HG03469 (cell line): ENCODE results near the gene TMEM51.

ENCODE experiments used
- ATAC-seq: cut with Tn5 transposase; IDR thresholded peaks from one replicate; pipeline ENCODE4 v1.9.1; 2021; ENCODE audit warnings: mild to moderate bottlenecking, moderate library complexity, moderate number of reproducible peaks; ENCODE audit not compliant: unreplicated experiment

TMEM51 gene

GRCh38 chr1:15153184-15153841 is at the start of gene TMEM51:
TMEM51 (plus strand) TSS chr1:15153747; CDS start chr1:15215088, 61,341 bp downstream.
- no peak for ATAC-seq

GRCh38 chr1:15103906-15104305 is 49.6 kb upstream of the TMEM51 start:
- ATAC-seq = no peak

DNA sequence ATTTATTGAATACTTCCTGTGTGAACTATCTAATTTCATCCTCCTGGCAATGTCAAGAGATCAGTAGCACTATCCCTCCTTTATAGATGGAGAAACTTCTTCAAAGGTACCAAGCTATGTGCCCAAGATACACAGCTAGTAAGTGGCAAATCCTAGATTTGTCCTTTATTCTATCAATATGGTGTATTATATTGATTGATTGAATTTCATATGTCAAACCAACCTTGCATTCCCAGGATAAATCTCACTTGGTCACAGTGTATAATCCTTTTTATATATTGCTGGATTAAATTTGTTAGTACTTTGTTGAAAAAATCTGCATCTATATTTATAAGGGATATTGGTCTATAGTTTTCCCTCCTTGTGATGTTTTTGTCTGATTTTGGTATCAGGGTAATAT is 48.8 kb upstream of the TMEM51 start:
- no peak for ATAC-seq

- no peak for ATAC-seq
These were observed 46.9 kb upstream of the TMEM51 start for GRCh38 chr1:15106608-15107007.

DNA sequence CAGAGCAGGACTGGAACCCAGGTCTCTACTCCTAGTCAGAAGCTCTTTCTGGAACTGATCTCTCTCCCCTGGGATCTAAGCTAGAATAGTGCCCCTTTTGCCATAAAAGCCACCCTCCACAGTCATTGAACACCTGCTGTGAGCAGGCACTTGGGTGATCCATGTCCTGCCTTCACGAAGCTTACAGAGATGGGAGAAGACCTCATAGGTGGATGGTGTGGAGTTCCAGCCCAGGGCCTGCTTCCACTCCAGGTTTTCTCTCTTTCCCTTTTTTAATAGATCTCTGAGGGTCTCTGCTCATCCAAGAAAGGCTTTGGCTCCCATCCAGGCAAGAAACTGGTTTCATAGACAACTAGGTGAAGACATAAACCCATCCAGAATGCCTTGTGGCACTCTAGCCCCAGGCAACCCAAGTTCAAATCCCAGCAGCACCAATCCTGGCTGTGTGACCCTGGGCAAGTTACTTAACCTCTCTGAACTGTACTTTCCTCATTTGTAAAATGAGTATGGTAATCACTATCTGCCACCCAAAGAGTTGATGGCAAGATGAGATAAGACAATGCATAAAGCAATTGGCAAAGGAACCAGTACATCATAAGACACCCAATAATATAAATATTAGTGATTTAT is 46.4 kb upstream of the TMEM51 start:
- no peak for ATAC-seq

DNA sequence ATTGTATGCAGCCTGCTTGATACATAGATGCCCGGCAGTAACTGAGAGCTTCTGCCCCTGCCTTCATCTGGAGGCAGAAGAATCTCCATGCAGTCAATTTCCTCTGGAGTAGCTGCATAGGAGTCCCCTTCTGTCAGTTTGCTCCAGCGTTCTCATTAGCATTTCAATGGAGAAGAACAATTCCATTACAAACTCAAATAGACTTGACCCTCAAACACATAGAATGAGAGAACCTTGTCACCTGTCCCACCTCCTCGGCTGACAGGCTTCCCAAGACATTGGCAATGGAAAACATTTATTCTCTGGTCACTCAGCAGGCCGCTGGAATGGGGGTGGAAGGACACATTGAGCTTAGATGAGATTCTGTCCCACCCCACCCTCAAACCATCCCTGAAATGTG is 45.6 kb upstream of the TMEM51 start:
- ATAC-seq = no peak

- ATAC-seq = no peak
These were observed 43.2 kb upstream of the TMEM51 start for GRCh38 chr1:15110128-15110866.

- ATAC-seq = no peak
These were observed 42.7 kb upstream of the TMEM51 start for GRCh38 chr1:15110867-15111230.

DNA sequence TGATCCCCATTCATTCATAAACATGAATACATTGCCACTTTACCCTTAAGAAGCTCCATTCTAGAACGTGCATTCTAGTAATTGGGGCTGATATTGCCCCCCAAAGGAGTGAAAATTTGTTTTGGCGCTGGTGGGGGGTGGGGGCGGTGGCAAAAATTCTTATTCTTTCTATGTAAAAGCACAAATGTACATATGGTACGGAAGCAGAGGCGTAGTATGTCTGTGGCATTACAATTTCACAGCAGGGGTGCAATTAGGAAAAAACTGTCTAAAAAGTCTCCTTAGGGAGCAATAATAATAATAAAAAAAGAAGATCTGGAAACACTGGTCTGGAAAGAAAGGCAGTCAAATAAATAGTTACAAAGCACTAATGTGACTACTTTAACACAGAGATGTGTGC is 40.4 kb upstream of the TMEM51 start:
- no peak for ATAC-seq

DNA sequence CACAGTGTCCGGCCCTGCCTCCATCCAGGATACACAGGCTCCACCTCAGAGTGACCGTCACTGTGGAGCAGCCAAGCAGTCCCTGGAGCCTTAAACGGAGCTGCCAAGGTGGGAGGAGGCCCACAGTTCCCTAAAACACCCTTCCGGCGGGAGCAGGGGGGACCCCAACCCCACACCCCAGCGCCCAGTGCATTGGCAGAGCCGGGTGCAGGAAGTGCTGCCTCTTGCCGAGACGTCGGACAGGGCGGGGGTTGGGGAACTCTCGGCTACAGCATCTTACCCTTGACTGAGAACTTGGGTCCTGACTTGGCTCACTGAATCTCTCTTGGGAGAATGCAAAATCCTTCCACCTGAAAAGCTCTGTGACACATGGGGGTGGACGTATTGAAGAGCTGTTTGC is 38.7 kb upstream of the TMEM51 start:
- no peak for ATAC-seq

DNA sequence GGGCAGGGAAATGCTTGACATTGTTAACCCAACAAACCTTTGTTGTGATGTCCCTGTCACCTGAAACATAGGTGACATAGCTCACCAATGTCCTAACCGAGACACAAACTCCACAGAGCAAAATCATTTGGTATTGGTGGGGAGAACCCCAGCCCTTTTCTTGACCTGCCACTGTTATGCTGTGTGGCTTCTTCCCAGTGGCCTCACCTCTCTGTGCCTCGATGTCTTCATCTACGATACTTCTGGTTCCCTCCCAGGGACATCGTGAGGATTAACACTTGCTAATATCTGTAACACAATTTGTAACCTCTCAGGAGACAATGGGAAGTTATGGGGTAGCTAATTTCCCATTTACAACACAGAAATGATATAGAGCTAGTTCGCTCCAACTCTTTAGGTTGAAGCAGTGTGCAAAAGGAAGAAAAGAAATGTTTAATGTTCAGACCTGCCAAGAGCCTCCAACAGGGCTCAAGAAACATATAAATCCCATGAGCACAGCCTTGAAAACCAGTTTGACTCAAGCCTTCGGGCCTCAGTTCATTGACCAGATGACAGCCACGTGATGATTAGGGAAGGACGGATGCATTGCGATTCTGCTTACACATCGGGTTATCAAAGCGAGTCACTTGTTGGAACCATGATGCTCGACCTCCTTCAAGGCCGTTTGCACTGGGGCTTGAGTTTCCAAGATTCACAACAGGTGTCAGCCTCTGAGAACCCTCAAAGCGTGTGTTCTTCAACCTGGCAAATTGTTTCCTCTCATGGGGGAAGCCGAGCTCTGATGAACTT is 37.8 kb upstream of the TMEM51 start:
- ATAC-seq = no peak

- no peak for ATAC-seq
These were observed 36.6 kb upstream of the TMEM51 start for GRCh38 chr1:15116966-15117365.

- ATAC-seq = no peak
These were observed 35.7 kb upstream of the TMEM51 start for GRCh38 chr1:15117671-15118325.

DNA sequence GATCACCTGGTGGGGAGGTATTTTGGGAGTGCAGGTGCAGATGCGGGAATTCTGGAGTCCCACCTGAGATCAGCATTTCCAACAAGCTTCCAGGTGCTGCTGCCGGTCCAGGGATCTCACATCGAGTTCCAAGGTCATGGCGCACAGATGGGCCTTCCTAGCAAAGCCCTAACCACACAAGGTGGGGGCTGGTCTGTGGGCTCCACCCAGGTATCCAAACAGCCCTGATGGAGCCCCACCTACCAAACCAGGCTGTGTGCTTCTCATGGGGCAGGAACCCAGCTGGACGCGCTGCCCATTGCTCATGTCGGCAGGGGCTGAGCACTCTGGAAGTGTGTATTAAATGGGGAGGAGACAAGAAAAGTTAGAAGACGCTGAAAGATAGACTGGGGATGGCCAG is 35.0 kb upstream of the TMEM51 start:
- ATAC-seq = no peak

GRCh38 chr1:15120251-15120945 is 33.1 kb upstream of the TMEM51 start:
- ATAC-seq = no peak

GRCh38 chr1:15122331-15122730 is 31.2 kb upstream of the TMEM51 start:
- no peak for ATAC-seq

DNA sequence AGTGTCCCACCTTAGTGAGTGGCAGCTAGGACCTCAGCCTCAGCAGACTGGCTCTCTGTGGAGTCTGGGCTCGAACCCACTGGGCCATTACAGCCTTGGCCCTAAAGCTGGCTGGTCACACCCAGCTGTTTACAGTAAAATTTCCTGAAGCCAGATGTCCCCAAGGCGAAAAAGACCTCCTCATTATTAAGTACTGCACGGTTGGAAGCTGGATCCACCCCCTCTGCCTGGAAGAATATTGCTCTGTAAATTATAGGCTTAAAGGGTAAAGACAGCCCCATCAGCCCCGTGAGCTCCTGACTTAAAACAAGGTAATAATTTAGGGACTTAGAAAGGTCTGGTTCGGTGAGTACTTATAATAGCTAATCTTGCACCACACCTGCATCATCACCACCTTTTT is 30.3 kb upstream of the TMEM51 start:
- ATAC-seq = no peak

- ATAC-seq = no peak
These were observed 29.6 kb upstream of the TMEM51 start for GRCh38 chr1:15123925-15124324.

GRCh38 chr1:15124362-15125100 is 29.0 kb upstream of the TMEM51 start:
- ATAC-seq = no peak
